ENCODE measurements around the gene SEC14L6.
A peak's percentile ranks its signal among the peaks of the same experiment; 100 is the strongest.
"Not testable (repeated sequence)": the region's sequence is repeated elsewhere in the genome, so short reads cannot be mapped to it uniquely, and the experiment has no call there.

Gene SEC14L6

DNA sequence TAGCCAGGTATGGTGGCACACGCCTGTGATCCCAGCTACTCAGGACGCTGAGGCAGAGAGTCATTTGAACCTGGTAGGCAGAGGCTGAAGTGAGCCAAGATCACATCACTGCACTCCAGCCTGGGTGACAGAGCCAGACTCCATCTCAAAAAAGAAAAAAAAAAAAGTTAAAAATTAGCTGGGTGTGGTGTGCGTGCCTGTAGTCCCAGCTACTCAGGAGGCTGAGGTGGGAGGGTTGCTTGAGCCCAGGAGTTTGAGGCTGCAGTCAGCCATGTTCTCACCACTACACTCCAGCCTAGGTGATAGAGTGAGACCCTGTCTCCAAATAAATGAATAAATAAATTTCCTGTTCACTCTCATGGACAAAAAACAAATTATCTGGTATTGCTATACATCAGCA lies 5.0 kb downstream of the SEC14L6 start:
- Histone ChIP-seq H3K4me3 (ENCODE audit: low read length) (peak overlapping the region; percentile 52), H2AFZ (ENCODE audit: low read depth, low read length) (peak overlapping the region; percentile 91)
- H3K4me1 ChIP-seq (ENCODE audit: insufficient read depth, low read length); H3K9me3 ChIP-seq (ENCODE audit: low read length); H3K36me3 ChIP-seq (ENCODE audit: insufficient read depth, low read length); H3K27me3 ChIP-seq (ENCODE audit: insufficient read depth, low read length): not testable (repeated sequence)

DNA sequence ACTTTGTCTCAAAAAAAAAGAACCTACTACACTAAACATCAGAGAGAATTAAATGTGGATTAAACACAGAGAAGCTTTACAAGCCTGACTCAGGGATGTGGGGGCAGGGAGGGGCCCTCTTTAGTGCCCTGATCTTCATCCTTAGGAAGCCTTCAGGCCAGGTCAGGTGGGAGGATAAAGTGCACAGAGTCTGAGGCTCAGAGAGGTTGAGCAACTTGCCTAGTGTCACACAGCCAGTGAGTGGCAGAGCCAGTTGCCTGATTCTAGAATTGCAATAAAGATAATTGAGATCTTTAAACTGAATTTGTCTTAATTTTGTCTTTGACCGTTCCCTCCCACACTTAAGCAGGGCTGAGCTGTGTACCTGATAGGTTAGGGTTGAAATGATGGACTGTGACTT lies 7.2 kb downstream of the SEC14L6 start:
- no peaks in the 10 kb centered on the region for H3K9me3 ChIP-seq (ENCODE audit: low read length)
- no peaks in the 10 kb centered on the region for H3K27me3 ChIP-seq (ENCODE audit: insufficient read depth, low read length)
- H3K36me3 ChIP-seq (ENCODE audit: insufficient read depth, low read length) = no peaks in the 10 kb centered on the region
- no peak overlapping the region for H2AFZ ChIP-seq (ENCODE audit: low read depth, low read length)
- peaks cover 6% of the 10 kb centered on the region for H3K4me1 ChIP-seq (ENCODE audit: insufficient read depth, low read length)
- no peak overlapping the region for H3K4me3 ChIP-seq (ENCODE audit: low read length)

DNA sequence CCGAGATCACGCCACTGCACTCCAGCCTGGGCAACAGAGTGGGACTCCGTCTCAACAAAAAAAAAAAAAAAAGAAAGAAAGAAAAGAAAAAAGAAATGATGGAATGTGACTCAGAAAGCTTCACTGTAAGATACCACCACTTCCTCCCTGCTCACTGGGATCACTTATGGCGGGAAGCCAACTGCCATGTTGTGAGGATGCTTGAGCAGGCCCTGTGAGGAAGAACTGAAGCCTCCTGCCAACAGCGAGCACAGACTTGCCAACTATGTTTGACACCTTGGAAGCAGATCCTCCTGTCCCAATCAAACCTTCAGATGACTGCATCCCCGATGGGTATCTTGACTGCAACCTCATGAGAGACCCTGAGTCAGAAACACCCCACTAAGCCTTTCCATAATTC lies 8.3 kb downstream of the SEC14L6 start:
- no peaks in the 10 kb centered on the region for H3K36me3 ChIP-seq (ENCODE audit: insufficient read depth, low read length)
- H3K4me3 ChIP-seq (ENCODE audit: low read length) = no peak overlapping the region
- H3K9me3 ChIP-seq (ENCODE audit: low read length) = no peaks in the 10 kb centered on the region
- H2AFZ ChIP-seq (ENCODE audit: low read depth, low read length) = no peak overlapping the region
- H3K4me1 ChIP-seq (ENCODE audit: insufficient read depth, low read length) = peaks cover 6% of the 10 kb centered on the region
- no peaks in the 10 kb centered on the region for H3K27me3 ChIP-seq (ENCODE audit: insufficient read depth, low read length)

DNA sequence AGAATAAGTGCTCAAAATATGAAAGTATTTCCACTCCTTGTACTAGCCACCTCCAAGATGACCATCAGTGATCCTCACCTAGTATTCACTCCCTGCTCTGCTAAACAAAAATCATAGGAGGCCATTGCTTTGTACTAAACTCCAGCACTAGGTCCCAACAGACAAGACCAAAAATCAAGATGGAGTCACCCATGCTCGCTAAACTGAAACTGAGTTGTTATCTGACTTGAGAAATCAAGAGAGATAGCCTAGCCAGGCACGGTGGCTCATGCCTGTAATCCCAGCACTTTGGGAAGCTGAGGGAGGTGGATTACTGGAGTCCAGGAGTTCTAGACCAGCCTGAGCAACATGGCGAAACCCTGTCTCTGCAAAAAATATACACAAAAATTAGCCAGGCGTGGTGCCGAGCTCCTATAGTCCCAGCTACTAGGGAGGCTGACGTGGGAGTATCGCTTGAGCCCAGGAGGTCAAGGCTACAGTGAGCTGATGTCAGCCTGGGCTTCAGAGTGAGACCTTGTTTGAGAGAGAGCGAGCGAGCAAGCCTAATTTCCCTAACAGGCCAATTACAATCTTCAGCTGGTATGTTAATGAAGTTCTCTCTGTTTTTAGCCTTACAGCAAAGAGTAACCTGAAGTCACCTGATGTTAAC lies 9.3 kb downstream of the SEC14L6 start:
- H3K4me3 ChIP-seq (ENCODE audit: low read length) = no peak overlapping the region
- no peaks in the 10 kb centered on the region for H3K4me1 ChIP-seq (ENCODE audit: insufficient read depth, low read length)
- H3K27me3 ChIP-seq (ENCODE audit: insufficient read depth, low read length) = no peaks in the 10 kb centered on the region
- no peaks in the 10 kb centered on the region for H3K36me3 ChIP-seq (ENCODE audit: insufficient read depth, low read length)
- H2AFZ ChIP-seq (ENCODE audit: low read depth, low read length) = no peak overlapping the region
- no peaks in the 10 kb centered on the region for H3K9me3 ChIP-seq (ENCODE audit: low read length)

DNA sequence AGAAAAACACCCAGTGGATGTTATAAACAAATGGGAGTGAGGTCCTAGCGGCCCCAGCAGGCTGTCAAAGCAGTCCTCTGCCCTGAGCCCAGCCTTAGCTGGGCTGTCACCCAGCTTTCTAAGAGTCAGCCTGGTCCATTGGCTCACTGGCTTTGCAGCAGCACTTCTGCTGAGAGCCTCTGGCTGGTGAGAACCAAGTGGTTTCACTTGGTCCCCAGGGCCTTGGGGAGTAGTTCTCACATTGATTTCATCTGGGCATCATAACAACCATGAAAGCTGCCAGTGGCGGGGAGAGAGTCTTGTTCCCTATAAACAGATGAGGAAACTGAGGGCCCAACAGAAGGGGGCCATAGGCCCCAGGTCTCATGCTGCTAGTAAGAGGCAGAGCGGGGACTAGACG lies 11.4 kb downstream of the SEC14L6 start:
- Histone ChIP-seq H3K4me1 (ENCODE audit: insufficient read depth, low read length) (no peaks in the 10 kb centered on the region), H3K9me3 (ENCODE audit: low read length) (no peaks in the 10 kb centered on the region), H3K4me3 (ENCODE audit: low read length) (no peak overlapping the region), H2AFZ (ENCODE audit: low read depth, low read length) (no peak overlapping the region), H3K36me3 (ENCODE audit: insufficient read depth, low read length) (no peaks in the 10 kb centered on the region), H3K27me3 (ENCODE audit: insufficient read depth, low read length) (no peaks in the 10 kb centered on the region)

DNA sequence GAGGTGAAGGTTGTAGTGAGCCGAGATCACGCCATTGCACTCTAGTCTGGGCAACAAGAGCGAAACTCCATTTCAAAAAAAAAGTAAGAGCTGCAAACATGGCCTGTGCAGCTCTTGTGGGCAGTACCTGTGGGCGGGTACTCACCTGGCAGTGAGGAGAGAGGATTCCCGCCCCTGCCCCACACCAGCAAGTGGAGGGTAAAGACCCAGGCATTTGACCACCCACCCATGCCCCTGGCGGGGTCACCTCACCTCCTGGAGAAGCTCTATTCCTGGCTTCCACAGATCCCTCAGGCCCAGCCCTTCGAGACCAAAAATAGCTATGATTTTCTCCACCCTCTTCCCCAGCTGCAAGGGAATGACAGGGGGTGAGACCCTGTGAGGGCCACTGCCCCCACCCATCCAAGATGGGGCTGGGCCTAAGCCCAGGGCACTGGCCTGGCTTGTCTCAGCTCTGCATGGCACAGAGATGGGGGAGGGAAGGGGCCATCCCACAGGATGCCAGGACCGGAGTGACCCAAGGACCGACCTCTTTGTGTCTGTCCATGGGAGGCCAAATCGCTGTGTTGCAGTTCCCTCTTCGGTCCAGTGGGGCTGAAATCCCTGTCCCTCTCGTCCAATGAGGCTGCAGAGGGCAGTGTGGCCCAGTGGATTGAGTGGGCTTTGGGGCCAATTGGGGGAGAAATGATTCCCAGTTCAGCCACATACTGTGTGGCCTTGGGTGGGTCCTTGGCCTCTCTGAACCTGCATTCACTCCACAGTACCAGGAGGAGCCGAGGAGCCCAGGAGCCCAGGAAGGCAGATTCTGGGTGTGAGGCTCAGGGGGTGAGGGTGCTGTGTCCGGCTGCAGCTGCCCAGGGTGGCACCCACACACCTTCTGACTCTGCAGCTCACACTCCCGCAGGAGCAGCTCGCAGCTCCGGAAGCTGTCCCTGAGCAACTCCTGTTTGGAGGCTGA lies 14.6 kb downstream of the SEC14L6 start:
- Histone ChIP-seq H3K9me3 (ENCODE audit: low read length) (no peaks in the 10 kb centered on the region), H3K27me3 (ENCODE audit: insufficient read depth, low read length) (no peaks in the 10 kb centered on the region), H2AFZ (ENCODE audit: low read depth, low read length) (no peak overlapping the region), H3K4me3 (ENCODE audit: low read length) (no peak overlapping the region), H3K4me1 (ENCODE audit: insufficient read depth, low read length) (no peaks in the 10 kb centered on the region), H3K36me3 (ENCODE audit: insufficient read depth, low read length) (no peaks in the 10 kb centered on the region)

DNA sequence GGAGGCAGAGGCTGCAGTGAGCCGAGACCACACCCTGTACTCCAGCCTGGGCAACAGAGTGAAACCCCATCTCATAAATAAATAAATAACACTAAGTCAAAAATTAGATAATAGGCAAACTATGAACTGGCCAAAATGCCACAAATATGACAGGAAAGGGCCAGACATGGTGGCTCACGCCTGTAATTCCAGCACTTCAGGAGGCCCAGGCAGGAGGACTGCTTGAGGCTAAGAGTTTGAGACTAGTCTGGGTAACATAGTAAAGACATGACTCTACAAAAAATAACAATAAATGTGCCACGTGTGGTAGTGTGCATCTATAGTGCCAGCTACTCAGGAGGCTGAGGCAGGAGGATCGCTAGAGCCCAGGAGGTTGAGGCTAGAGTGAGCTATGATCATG lies 19.9 kb downstream of the SEC14L6 start:
- Histone ChIP-seq H3K36me3 (ENCODE audit: insufficient read depth, low read length) (no peaks in the 10 kb centered on the region), H2AFZ (ENCODE audit: low read depth, low read length) (no peak overlapping the region), H3K4me1 (ENCODE audit: insufficient read depth, low read length) (no peaks in the 10 kb centered on the region), H3K27me3 (ENCODE audit: insufficient read depth, low read length) (no peaks in the 10 kb centered on the region), H3K9me3 (ENCODE audit: low read length) (no peaks in the 10 kb centered on the region), H3K4me3 (ENCODE audit: low read length) (no peak overlapping the region)

DNA sequence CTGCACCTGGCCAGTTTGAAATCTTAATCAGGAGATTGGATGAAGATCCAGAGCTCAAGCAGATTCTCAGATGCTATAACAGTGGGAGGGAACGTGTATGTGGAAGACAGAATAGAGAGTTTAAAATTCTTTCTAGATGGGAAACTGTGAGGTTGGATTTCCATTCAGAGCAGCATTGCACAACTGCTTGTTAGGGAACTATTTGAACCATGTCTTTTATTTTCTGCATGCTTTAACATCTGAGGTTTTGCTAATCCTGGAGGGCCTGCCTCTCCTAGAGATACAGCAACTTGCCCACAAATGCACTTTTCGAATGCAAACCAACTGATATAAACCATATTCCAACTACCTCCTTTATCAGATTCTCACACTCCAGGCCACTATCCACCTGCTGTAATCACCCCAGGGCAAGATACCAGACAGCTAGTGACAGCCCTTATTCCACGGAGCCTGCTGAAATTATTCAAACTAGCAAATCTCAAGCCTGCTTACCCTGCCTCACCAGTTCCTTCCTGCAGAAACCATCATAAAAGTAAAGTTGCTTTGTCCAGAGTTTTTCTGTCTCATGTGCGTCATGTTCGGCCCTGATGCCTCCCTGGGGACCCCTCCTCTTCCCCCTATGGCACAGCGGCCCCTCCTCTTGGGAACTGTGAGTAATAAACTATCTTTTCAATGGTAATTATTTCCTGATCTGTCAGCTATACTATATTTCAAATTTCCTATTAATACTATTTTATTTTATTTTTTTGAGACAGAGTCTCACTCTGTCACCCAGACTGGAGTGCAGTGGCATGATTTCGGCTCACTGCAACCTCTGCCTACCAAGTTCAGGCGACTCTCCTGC lies 22.7 kb downstream of the SEC14L6 start:
- Histone ChIP-seq H2AFZ (ENCODE audit: low read depth, low read length) (no peak overlapping the region), H3K9me3 (ENCODE audit: low read length) (no peaks in the 10 kb centered on the region), H3K4me1 (ENCODE audit: insufficient read depth, low read length) (no peaks in the 10 kb centered on the region), H3K36me3 (ENCODE audit: insufficient read depth, low read length) (no peaks in the 10 kb centered on the region), H3K4me3 (ENCODE audit: low read length) (no peak overlapping the region), H3K27me3 (ENCODE audit: insufficient read depth, low read length) (peaks cover 5% of the 10 kb centered on the region)

DNA sequence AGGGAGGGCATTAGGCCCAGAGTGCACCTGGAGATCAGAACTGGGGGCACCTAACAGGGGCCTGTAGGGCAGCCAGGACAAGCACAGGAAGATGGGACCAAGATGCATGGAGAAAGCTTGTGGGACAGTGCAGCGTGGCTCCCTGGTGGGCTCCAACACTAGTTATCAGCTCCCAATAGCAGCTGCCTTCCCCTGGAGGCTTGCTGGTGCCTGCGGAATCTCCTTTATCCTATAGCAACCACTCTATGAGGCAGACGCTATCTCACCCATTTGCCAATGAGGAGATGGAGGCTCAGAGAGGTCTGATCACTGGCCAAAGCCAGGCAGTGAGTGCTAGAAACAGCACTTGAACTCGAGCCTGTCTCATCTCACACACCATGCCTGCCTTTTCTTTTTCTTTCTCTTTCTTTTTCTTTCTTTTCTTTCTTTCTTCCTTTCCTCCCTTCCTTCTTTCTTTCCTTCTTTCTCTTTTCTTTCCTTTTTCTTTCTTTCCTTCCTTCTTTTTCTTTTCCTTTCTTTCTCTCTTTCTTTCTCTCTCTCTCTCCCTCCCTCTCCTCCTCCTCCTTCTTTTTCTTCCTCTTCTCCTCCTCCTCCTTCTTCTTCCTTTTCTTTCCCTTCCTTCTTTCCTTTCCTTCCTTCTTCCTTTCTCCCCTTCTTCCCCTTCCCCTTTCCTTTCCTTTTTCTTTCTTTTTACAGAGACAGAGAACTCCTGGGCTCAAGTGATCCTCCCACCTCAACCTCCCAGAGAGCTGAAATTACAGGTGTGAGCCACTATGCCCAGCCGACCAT lies 25.0 kb downstream of the SEC14L6 start:
- Histone ChIP-seq H3K27me3 (ENCODE audit: insufficient read depth, low read length) (peaks cover 5% of the 10 kb centered on the region), H3K4me3 (ENCODE audit: low read length) (no peak overlapping the region), H3K9me3 (ENCODE audit: low read length) (no peaks in the 10 kb centered on the region), H3K4me1 (ENCODE audit: insufficient read depth, low read length) (no peaks in the 10 kb centered on the region), H2AFZ (ENCODE audit: low read depth, low read length) (no peak overlapping the region), H3K36me3 (ENCODE audit: insufficient read depth, low read length) (no peaks in the 10 kb centered on the region)

DNA sequence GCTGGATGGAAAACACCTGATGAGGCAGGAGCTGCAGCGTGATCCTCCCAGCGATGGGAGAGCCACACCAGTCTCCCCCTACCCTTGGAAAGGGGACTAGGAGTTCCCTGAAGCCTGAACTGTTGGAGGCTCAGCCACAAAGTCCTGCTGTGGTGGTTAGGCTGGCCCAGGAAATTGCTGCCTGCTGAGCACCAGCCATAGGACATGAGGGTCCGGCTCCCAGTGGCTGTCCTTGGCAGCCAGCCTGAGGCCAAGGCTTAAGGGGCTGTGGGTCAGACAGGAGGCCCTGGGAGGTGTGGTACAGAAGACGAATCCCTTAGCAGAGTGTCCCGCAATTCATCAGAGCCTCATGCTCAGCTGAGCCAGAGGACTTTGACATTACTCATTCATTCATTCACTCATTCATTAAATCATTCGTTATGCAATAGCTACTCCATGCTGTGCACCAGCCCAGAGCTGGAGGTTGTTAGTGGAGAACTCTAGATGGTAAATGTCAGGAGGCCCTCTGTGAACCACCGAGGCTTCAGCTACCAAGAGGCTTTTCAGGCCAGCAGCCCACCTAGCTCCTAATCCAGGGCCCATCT lies 26.6 kb downstream of the SEC14L6 start:
- Histone ChIP-seq H3K27me3 (ENCODE audit: insufficient read depth, low read length) (peaks cover 5% of the 10 kb centered on the region), H3K36me3 (ENCODE audit: insufficient read depth, low read length) (no peaks in the 10 kb centered on the region)

DNA sequence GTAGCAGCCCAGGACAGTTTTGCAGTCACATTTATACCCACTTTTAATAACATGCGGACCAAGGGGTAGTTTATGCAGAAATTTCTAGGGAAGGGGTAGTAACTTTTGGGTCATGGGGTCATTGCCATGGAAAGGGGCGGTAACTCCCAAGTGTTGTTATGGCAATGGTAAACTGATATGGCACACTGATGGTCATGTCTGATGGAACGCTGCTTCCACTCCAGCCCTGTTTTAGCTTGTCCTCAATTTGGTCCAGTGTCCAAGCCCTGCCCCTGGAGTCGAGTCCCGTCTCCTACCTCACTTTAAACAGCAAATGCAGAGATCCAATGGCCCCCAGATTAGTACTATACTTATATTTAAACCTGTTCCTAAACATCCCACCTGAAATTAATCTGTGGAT lies 29.8 kb downstream of the SEC14L6 start:
- no peak overlapping the region for H2AFZ ChIP-seq (ENCODE audit: low read depth, low read length)
- no peaks in the 10 kb centered on the region for H3K9me3 ChIP-seq (ENCODE audit: low read length)
- H3K4me3 ChIP-seq (ENCODE audit: low read length) = no peak overlapping the region
- no peaks in the 10 kb centered on the region for H3K36me3 ChIP-seq (ENCODE audit: insufficient read depth, low read length)
- H3K4me1 ChIP-seq (ENCODE audit: insufficient read depth, low read length) = no peaks in the 10 kb centered on the region
- peaks cover 5% of the 10 kb centered on the region for H3K27me3 ChIP-seq (ENCODE audit: insufficient read depth, low read length)

More for the DNA sequence above, 26.6 kb downstream of the SEC14L6 start:
- Histone ChIP-seq H2AFZ (ENCODE audit: low read depth, low read length) (no peak overlapping the region), H3K9me3 (ENCODE audit: low read length) (no peaks in the 10 kb centered on the region), H3K4me3 (ENCODE audit: low read length) (no peak overlapping the region), H3K4me1 (ENCODE audit: insufficient read depth, low read length) (no peaks in the 10 kb centered on the region)

DNA sequence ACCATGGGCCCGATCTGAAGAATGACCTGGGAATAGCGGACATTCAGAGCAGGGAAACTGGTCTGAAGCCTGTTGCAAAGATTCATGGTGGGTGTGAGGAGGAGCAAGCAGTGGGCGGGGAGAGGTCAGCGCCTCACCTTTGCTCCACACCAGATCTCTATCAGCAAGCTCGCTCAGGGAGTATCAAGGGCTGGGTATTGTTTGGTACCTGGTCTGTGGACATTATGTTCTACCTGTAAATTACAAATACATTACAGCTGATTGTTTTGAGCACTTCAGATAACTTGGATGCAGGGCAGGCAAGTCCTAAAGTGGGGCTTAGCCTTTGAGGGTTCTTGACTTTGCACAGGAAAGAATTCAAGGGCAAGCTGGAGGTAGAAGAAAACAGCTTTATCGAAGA lies 30.3 kb downstream of the SEC14L6 start:
- no peak overlapping the region for H3K4me3 ChIP-seq (ENCODE audit: low read length)
- no peaks in the 10 kb centered on the region for H3K9me3 ChIP-seq (ENCODE audit: low read length)
- no peak overlapping the region for H2AFZ ChIP-seq (ENCODE audit: low read depth, low read length)
- H3K36me3 ChIP-seq (ENCODE audit: insufficient read depth, low read length) = no peaks in the 10 kb centered on the region
- H3K4me1 ChIP-seq (ENCODE audit: insufficient read depth, low read length) = no peaks in the 10 kb centered on the region
- peaks cover 3% of the 10 kb centered on the region for H3K27me3 ChIP-seq (ENCODE audit: insufficient read depth, low read length)
